Type B pancreatic cell (in vitro differentiated cells): ENCODE results near the gene CHD1. TPM values are rescaled to one million over a fixed set of nuclear protein-coding genes. Genes with fewer than 3 reads are reported as not detected.

Source experiments
- DNase-seq: peaks from one replicate; pipeline ENCODE4 v3.0.0; 2021; ENCODE audit warnings: mixed read lengths; ENCODE audit not compliant: unreplicated experiment; ENCODE audit errors: extremely low spot score
- H3K27ac Mint-ChIP-seq: 2 replicates; pipeline ENCODE4 v1.8.0; 2021; ENCODE audit warnings: mild to moderate bottlenecking, mixed read lengths
- H3K27me3 Mint-ChIP-seq: 2 replicates; pipeline ENCODE4 v1.8.0; 2021; ENCODE audit warnings: mixed read lengths
- H3K36me3 Mint-ChIP-seq: 2 replicates; pipeline ENCODE4 v1.8.0; 2021; ENCODE audit warnings: mixed read lengths
- H3K4me1 Mint-ChIP-seq: one replicate; pipeline ENCODE4 v1.8.0; 2021; ENCODE audit warnings: mixed read lengths; ENCODE audit not compliant: unreplicated experiment
- H3K4me3 Mint-ChIP-seq: 2 replicates; pipeline ENCODE4 v1.8.0; 2021; ENCODE audit warnings: mild to moderate bottlenecking, mixed read lengths
- H3K9me3 Mint-ChIP-seq: 2 replicates; pipeline ENCODE4 v1.8.0; 2021; ENCODE audit warnings: mixed read lengths
- total RNA-seq: library from RNA; stranded (reverse); gene quantifications from 2 replicates; pipeline ENCODE4 v1.2.1, GENCODE V29; 2021; ENCODE audit warnings: low replicate concordance
- TF ChIP-seq, protein P1 (sequence below): fragments of 200-600 bp; sonication (generic); conservative IDR thresholded peaks from 2 replicates; pipeline ENCODE4 v1.5.0; 2021; ENCODE audit warnings: antibody characterized with exemption, mild to moderate bottlenecking

CHD1 gene
- total RNA-seq, 1 donor from 2014 or later, result 56.2 TPM

DNA sequence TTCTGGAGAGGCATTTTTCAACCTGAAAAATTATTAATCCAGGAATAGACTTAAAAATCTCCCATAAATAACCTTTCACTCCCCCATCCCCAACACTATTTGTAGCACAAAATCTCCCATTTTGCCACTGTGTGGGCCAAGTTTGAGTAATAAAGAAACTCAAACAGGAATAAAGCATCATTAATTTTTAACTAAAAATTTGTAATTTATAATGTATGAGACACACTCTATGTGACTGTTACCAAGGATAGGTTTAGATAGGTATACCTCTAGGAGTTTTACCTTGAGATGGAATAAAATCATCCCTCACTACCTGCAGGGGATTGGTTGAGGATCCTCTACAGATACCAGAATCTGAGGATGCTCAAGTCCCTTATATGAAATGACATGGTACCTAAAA is 30.1 kb downstream of the CHD1 start:
- TF ChIP-seq, protein P1, sequence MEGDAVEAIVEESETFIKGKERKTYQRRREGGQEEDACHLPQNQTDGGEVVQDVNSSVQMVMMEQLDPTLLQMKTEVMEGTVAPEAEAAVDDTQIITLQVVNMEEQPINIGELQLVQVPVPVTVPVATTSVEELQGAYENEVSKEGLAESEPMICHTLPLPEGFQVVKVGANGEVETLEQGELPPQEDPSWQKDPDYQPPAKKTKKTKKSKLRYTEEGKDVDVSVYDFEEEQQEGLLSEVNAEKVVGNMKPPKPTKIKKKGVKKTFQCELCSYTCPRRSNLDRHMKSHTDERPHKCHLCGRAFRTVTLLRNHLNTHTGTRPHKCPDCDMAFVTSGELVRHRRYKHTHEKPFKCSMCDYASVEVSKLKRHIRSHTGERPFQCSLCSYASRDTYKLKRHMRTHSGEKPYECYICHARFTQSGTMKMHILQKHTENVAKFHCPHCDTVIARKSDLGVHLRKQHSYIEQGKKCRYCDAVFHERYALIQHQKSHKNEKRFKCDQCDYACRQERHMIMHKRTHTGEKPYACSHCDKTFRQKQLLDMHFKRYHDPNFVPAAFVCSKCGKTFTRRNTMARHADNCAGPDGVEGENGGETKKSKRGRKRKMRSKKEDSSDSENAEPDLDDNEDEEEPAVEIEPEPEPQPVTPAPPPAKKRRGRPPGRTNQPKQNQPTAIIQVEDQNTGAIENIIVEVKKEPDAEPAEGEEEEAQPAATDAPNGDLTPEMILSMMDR, result no peak
- no peaks in the 10 kb centered on the region for H3K27me3 Mint-ChIP-seq
- H3K9me3 Mint-ChIP-seq, result no peaks in the 10 kb centered on the region
- no peak for DNase-seq
- no peak overlapping the region for H3K4me3 Mint-ChIP-seq
- H3K36me3 Mint-ChIP-seq, result peaks cover 25% of the 10 kb centered on the region
- no peaks in the 10 kb centered on the region for H3K4me1 Mint-ChIP-seq
- no peak overlapping the region for H3K27ac Mint-ChIP-seq

DNA sequence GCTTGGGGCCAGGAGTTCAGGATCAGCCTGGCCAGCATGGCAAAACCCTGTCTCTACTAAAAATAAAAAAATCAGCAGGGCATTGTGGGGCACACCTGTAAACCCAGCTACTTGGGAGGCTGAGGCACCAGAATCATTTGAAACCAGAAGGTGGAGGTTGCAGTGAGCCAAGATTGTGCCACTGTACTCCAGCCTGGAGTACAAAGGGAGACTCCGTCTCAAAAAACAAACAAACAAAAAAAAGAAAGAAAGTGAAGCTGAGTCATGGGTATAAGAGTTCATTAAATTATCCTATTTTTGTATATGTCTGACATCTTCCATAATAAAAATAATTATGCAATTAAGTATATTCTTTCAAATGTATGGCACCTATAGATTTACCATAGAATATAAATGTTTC is 37.2 kb downstream of the CHD1 start:
- no peaks in the 10 kb centered on the region for H3K4me1 Mint-ChIP-seq
- peaks cover 10% of the 10 kb centered on the region for H3K36me3 Mint-ChIP-seq

DNA sequence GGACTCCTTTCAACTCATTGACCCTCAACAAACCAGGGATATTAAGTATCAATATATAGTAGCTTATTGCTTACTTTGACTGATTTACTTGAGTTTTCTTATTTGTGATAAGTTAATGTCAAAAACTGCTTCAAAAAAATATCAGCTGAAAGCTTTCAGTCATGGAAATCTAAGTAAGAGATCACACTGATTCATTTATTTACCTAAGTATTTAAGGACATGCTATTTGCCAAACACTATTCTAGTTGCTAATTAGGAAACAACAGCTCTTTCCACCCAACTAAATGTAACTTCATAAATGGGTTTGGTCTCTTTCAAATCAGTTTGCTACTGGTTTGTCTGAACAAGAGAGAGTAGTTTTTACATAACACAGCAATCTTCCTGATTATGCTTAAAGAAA is 48.2 kb downstream of the CHD1 start:
- Mint-ChIP-seq H3K27me3 (no peaks in the 10 kb centered on the region), H3K36me3 (peaks cover 43% of the 10 kb centered on the region), H3K4me1 (no peaks in the 10 kb centered on the region), H3K27ac (no peak overlapping the region), H3K4me3 (no peak overlapping the region), H3K9me3 (no peaks in the 10 kb centered on the region)
- no peak for DNase-seq
- TF ChIP-seq, protein P1, result no peak

More for the DNA sequence above, 37.2 kb downstream of the CHD1 start:
- H3K27ac Mint-ChIP-seq, result no peak overlapping the region
- TF ChIP-seq, protein P1, result no peak
- DNase-seq, result no peak
- H3K9me3 Mint-ChIP-seq, result no peaks in the 10 kb centered on the region
- no peak overlapping the region for H3K4me3 Mint-ChIP-seq
- H3K27me3 Mint-ChIP-seq, result no peaks in the 10 kb centered on the region

DNA sequence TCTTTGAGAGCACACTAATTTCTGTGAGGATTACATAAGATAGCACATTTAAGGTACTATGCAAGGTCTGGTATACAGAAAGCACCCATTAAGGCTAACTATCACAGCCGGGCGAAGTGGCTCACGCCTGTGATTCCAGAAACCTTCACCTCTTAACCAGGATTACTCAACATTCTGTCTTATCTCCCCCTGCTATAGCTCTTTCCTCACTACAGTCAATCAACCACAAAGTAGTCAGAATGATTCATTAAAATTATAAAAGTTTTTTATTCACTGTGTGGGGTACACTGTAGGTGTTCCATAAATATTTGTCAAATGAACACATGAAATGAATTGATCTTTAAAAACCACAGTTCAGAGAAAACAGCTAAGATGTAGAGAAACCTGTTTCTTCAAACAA is 48.7 kb downstream of the CHD1 start:
- H3K36me3 Mint-ChIP-seq, result peaks cover 43% of the 10 kb centered on the region
- no peak overlapping the region for H3K4me3 Mint-ChIP-seq
- DNase-seq, result no peak
- TF ChIP-seq, protein P1, result no peak
- H3K4me1 Mint-ChIP-seq, result no peaks in the 10 kb centered on the region
- no peaks in the 10 kb centered on the region for H3K9me3 Mint-ChIP-seq
- no peak overlapping the region for H3K27ac Mint-ChIP-seq
- H3K27me3 Mint-ChIP-seq, result no peaks in the 10 kb centered on the region

DNA sequence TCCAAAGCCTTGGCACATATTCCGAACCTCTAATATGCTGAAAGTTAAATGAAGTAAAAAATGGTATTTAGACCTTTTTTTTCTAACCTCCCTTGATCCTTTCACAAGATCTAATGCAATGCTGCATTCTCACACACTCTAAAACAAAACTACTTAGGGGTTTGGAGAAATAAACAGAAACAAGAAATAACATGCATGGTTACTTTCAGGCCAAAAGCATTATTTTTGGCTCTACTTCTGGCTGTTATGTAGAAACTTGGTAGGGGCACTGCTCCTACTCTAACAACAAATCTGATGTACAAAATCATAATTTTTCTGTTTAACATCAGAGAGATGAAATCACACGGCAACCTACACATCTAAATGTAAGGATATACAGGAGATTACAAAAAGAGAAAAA is 51.2 kb downstream of the CHD1 start:
- H3K4me3 Mint-ChIP-seq, result no peak overlapping the region
- H3K4me1 Mint-ChIP-seq, result no peaks in the 10 kb centered on the region
- H3K27ac Mint-ChIP-seq, result no peak overlapping the region
- H3K9me3 Mint-ChIP-seq, result no peaks in the 10 kb centered on the region
- H3K27me3 Mint-ChIP-seq, result no peaks in the 10 kb centered on the region
- no peak for DNase-seq
- H3K36me3 Mint-ChIP-seq, result peaks cover 31% of the 10 kb centered on the region
- TF ChIP-seq, protein P1, result no peak

DNA sequence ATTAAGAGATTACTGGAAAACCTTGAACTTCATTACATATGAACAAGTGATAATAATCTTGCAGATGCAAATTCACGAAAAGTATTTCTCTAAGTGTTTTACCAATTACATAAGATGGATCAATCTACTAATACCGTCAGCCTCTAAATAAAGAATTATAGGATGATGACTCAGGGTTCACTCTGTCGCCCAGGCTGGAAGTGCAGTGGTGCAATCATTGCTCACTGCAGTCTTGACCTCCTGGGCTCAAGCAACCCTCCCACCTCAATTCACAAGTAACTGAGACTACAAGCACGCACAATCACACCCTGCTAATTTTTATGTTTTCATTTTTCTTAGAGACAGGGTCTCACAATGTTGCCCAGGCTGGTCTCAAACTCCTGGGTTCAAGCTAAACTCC is 56.1 kb downstream of the CHD1 start:
- no peak for DNase-seq
- Mint-ChIP-seq H3K9me3 (no peaks in the 10 kb centered on the region), H3K27me3 (no peaks in the 10 kb centered on the region), H3K27ac (no peak overlapping the region), H3K36me3 (peaks cover 34% of the 10 kb centered on the region), H3K4me3 (no peak overlapping the region), H3K4me1 (no peaks in the 10 kb centered on the region)
- TF ChIP-seq, protein P1, result no peak
